NCI-H1436 (cell line): ENCODE results near the gene SELPLG.
"Not testable (repeated sequence)": the region's sequence is repeated elsewhere in the genome, so short reads cannot be mapped to it uniquely, and the experiment has no call there.

Experiments used
- DNase-seq: peaks from one replicate; lab custom pipeline; 2025; lab: John Stamatoyannopoulos, UW

Gene SELPLG, protein sequence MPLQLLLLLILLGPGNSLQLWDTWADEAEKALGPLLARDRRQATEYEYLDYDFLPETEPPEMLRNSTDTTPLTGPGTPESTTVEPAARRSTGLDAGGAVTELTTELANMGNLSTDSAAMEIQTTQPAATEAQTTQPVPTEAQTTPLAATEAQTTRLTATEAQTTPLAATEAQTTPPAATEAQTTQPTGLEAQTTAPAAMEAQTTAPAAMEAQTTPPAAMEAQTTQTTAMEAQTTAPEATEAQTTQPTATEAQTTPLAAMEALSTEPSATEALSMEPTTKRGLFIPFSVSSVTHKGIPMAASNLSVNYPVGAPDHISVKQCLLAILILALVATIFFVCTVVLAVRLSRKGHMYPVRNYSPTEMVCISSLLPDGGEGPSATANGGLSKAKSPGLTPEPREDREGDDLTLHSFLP

DNA sequence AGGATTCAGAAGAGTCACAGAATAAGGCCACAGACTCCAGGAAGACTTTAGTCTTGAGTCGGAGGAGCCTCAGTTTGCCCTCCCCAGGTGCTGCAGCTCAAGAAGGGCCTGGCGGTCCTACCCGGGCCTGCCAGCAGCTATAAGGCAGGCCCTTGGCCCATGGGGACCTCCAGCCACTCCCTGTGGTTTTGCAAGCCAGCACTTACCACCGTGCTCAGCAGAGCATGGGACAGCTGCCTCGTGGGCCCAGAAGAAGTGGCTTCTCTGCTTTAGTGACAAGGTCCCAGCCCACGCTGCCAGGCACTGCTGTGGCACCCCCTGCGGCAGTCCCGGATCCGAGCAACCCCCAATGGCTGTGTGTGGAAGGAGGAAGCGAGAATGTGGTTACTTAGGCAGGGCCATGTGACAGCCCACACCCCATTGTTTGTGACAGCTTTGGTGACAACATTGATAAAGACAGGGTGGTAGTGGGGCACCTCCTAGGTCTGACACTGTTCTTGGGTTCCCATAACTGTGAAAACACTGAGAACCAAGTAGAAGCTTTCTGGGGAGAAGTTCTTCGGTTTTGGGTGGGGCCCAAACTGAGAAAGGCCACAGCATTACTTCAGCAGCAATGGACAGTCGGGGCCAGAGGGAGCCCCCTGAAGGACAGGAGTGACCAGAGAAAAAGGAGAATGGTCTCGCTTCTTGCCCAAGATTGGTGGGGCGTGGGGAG is at the start of gene SELPLG:
SELPLG (minus strand) TSS at position 361 of the 715 bp plus-strand sequence. CDS start 9,587 bp downstream, outside the sequence.
- DNase-seq: no peak

GRCh38 chr12:108681317-108681716 is 47.6 kb upstream of the SELPLG start:
- DNase-seq: no peak

GRCh38 chr12:108679106-108679681 is 45.5 kb upstream of the SELPLG start:
- no peak for DNase-seq

- no peak for DNase-seq
Observed at GRCh38 chr12:108678104-108678730, 44.5 kb upstream of the SELPLG start.

- no peak for DNase-seq
Observed at GRCh38 chr12:108677381-108677780, 43.7 kb upstream of the SELPLG start.

GRCh38 chr12:108676707-108677106 is 43.0 kb upstream of the SELPLG start:
- DNase-seq: no peak

DNA sequence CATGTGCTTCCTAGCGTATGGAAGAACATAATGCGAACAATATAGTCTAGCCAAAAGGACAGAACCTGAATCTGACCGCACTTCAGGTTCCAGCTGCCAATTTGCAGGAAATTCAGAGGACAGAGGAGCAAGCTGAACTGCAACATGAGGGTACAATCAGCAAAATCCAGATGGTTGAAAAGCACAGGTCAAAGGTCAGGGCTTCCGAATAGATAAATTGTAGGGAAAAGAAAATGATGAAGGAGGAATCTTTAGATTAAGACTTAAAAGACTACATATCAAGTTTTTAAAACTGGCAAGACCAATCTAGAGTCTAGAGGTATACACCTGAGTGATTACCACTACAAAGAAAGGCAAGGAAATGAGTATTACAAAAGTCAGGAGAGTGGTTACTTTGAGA is 42.1 kb upstream of the SELPLG start:
- DNase-seq: no peak

DNA sequence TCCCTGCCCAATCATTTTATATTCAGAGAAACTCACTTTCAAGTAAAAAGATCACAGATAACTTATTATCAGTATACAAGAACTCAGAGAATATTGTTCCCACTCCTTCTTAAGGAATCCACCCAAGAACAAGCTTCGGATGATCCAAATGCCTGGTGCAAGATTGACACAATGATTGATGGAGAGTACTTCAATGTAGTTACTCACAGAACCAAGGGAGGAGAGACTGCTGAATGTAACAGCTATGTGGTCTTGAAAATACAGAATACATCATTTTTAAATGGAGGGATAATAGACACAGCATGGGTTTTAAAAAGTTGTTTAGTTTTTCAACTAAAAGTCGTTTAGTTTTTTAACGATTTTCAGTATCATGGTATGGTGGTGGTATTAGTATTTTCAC is 38.4 kb upstream of the SELPLG start:
- DNase-seq: no peak

DNA sequence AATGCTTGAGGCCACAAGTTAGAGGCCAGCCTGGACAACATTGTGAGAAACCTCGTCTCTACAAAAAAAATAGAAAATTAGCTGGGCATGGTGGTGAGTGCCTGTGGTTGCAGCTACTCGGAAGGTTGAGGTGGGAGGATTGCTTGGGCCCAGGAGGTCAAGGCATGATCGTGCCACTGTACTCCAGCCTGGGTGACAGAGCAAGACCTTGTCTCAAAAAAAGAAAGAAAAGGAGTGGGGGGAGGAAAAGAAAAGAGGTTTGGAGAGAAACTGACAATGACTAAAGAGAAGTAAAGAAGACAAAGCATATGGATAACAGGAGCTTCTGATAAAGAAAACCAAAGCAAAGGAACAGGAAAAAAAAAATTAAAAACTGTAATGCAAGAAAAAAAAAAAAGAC is 37.4 kb upstream of the SELPLG start:
- DNase-seq: no peak

DNA sequence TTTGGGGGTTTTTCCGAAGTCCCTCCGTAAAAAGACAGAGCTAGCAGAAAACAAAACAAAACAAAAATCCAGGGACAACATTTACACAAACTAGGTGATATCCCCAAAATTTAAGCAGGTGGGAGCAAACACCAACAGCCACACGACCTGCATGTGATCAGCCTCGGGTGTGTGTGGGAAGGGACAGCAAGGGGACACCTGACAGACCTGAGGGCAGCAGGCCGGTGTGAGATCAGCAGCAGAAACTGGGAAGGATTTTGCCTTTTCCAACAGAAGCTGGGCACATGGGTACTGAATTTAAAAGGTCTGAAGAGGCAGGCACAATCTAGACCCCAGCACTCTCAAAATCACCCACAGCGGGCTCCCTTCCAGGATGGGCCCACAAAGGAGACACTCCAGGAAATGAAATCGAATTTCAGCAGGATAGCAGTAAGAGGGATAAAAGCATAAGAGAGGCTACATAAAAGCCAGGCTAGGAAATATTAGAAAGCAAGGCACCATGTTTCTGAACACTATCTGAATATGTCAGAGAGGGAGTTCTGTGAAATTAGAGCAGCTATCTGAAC is 36.5 kb upstream of the SELPLG start:
- DNase-seq: no peak

DNA sequence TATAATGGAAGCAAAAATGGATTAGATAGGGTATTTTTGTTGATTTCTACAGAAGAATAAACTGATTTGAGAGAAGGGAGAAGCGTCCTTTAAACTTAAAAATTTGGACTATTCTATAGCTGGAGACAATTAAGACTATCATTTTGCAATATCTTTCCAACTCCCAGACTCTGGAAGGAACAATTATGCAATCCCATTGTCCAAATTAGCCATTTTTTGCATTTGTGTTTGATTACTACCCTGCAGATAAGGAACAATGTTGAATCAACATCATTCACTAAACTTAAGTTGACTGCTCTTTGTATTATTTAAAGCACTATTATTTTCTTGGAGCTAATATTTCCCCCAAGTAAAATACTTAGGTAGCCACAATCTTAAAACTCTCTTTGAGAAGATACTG is 34.8 kb upstream of the SELPLG start:
- DNase-seq: no peak

DNA sequence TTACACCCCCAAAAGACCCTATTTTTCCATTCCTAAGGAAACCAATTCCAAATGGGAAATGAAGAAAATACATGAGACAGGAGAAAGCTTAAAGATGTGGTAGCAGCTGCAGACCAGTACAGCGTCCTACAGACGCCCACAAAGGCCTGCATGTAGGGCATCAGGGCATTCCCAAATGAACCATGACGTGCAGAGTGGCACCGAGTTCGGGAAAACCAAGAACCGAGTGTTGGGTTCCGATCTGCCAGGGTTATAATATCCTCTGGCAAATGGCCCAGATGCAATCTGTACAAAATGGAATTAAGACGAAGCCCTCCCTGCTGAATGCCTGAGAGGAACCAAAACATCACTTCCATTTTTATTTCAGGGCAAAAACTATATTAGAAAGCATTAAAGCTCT is 34.4 kb upstream of the SELPLG start:
- no peak for DNase-seq

DNA sequence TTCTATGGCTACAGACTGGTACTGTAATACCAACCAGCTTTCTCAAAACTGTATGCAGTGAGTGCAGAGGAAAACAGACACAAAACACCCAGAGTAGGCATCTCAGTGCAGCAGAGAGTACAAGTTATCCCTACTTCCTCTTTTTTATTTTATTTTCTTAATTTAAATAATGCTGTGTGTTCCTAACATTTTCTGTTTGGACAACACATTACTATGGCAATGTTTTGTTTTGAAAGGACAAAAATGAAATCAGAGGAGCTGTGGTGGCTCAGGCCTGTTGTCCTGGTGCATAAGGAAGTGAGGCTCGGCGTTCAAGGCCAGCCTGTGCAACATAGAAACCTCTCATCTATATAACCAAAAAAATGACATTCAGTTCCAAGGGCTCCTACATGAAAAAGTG is 33.7 kb upstream of the SELPLG start:
- DNase-seq: no peak

- no peak for DNase-seq
Observed at GRCh38 chr12:108666401-108666881, 32.7 kb upstream of the SELPLG start.

- no peak for DNase-seq
Observed at GRCh38 chr12:108665608-108666202, 32.0 kb upstream of the SELPLG start.

DNA sequence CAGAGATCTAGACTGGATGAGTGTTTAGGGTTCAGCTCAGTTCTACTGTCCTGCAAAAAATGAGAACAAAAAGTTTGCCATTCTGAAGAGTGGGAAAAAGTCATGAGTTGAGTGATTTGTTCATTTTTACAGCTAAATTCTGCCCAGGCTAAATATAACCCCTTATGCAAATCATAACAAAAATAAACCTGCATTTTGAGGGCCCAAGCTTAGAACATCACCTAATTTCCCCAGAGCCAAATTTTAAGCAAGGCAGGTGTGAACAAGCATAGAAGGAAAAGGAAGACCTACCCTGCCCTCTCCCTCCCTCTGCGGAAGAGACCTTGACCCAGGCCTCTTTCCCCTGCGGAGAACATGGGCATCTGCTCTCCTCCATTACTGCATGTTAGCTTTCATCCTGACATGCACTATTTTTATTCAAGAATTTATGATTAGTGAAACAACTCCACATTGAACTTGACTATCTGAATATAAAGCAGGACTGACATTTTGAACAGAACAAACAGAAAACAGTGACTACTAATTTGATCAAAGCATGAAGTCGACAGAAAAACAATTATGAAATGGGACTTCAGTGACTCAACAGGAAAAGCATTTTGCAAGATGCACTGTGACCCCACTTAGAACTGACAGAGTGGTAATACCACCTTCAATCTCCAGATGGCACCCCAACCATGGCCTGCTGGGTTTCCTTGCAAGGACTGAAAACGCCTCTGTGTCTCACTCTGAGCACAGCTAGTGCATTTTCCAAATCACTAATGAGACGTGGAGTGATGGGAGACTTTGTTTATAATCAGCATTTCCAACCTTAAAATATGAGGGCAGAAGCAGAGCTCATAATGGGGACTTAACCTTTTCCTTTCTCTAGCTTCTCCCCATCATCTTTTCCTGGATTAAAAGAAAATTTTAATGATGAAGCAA is 30.9 kb upstream of the SELPLG start:
- peak; percentile 72 for DNase-seq

DNA sequence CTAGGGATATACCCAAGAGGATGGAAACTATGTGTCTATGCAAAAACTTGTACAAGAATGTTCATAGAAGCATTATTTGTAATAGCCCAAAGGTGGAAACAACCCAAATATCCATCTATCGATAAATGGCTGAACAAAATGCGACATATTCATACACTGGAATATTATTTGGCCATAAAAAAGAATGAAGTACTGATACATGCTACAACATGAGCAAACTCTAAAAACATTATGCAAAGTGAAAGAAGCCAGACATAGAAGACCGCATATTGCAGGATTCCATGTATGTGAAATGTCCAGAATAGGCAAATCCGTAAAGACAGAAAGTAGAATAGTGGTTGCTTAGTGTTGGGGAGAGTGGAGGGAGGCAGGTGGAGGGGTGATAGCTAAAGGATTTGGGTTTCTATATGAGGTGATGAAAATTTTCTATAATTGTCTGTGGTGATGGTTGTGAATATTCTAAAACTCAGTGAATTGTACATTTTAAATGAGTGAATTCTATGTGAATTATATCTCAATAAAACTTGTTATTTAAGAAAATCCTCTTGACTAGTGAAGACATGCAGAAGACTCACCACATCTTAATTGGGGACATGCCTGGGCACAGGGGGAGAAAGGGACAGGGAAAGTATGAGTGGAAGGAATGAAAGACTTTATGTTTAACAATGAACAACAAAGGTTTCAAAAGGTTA is 29.8 kb upstream of the SELPLG start:
- no peak for DNase-seq

GRCh38 chr12:108658115-108658514 is 24.4 kb upstream of the SELPLG start:
- not testable (repeated sequence) for DNase-seq

DNA sequence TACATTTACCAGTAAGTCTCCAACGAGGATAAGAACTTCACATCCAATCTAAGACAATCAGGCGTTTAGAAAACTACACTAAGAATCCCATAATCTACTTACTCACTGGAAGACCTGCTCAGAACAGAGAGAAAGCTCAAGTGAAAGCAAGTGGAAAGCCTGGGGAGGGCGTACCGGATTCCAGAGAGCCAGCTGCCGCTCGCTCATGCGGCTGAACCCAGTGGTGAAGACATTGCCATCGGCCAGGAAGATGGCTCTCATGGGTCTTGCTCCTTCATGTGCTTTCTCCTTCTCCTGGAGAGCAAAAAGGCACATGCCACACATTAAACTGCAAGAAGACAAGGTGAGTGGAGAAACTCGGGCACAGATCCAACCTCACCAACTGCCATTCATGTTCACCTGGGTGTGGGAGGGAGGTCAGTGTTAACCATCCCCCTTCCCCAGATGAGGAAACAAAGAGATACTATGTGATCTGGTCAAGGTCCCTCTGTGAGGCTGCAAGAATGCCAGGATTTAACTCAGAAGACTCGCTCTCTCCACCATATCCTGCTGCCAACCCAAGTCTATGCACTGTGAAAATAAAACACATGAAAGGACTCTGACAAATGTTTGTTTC is 23.5 kb upstream of the SELPLG start:
- no peak for DNase-seq
